C4-2B (cell line): ENCODE data around the gene GLE1.

Experiments used
- H3K27ac ChIP-seq: fragments of 450-650 bp; 2 replicates; pipeline ENCODE4 v1.5.1; 2017
- CTCF ChIP-seq: fragments of 450-650 bp; conservative IDR thresholded peaks from 2 replicates; pipeline ENCODE4 v1.5.1; 2017; ENCODE audit warnings: mild to moderate bottlenecking
- ZFX ChIP-seq: fragments of 450-650 bp; IDR thresholded peaks from 2 replicates; pipeline ENCODE4 v1.6.1; 2017

Gene GLE1

GRCh38 chr9:128469070-128469469 is 35.4 kb upstream of the GLE1 start:
- no peak for TF ChIP-seq ZFX

GRCh38 chr9:128470560-128470959 is 34.0 kb upstream of the GLE1 start:
- TF ChIP-seq CTCF (no peak), ZFX (no peak)
- no peak overlapping the region for H3K27ac ChIP-seq

More at GRCh38 chr9:128469070-128469469, 35.4 kb upstream of the GLE1 start:
- H3K27ac ChIP-seq: no peak overlapping the region

GRCh38 chr9:128473104-128473503 is 31.4 kb upstream of the GLE1 start:
- no peak for TF ChIP-seq CTCF
- TF ChIP-seq ZFX: no peak
- no peak overlapping the region for H3K27ac ChIP-seq

- no peak overlapping the region for H3K27ac ChIP-seq
- TF ChIP-seq CTCF: no peak
- TF ChIP-seq ZFX: no peak
These were observed 28.7 kb upstream of the GLE1 start for GRCh38 chr9:128475867-128476266.

GRCh38 chr9:128479262-128479661 is 25.3 kb upstream of the GLE1 start:
- TF ChIP-seq CTCF (no peak), ZFX (no peak)
- H3K27ac ChIP-seq: no peak overlapping the region

GRCh38 chr9:128481561-128481960 is 23.0 kb upstream of the GLE1 start:
- H3K27ac ChIP-seq: no peak overlapping the region
- no peak for TF ChIP-seq ZFX
- no peak for TF ChIP-seq CTCF

GRCh38 chr9:128482186-128482585 is 22.3 kb upstream of the GLE1 start:
- TF ChIP-seq ZFX (no peak), CTCF (no peak)
- no peak overlapping the region for H3K27ac ChIP-seq

GRCh38 chr9:128484686-128485413 is 19.7 kb upstream of the GLE1 start:
- H3K27ac ChIP-seq: no peak overlapping the region
- no peak for TF ChIP-seq CTCF
- no peak for TF ChIP-seq ZFX
